GM18867 (cell line): ENCODE data around the gene A4GALT.
"Not testable (repeated sequence)": the region's sequence is repeated elsewhere in the genome, so short reads cannot be mapped to it uniquely, and the experiment has no call there.

Experiments
- ATAC-seq: cut with Tn5 transposase; IDR thresholded peaks from one replicate; pipeline ENCODE4 v1.9.1; 2021; ENCODE audit warnings: mild to moderate bottlenecking, moderate library complexity; ENCODE audit not compliant: unreplicated experiment

A4GALT gene

DNA sequence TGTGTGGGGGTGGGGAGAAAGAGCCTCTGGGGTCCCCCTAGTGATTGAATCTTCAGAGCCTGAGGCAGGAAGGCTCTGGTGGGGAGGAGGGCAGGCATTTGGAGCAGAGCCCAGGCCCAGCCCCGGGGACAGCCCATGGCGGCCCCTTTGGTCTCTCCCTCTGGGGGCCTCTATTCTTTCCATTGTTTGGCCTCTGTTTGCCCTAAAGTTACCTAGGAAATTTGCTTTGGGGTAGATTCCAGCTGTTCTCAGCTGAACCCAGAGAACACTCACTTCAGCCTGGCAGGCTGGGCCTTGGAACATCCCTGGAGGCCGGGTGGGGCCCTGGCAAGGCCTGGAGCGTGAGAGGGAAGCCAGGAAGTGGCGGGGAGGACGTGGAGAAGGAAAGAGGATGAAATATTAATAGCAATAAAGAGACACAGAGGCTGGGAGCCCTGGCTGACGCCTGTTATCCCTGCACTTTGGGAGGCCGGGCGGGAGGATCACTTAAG, 22.9 kb upstream of the A4GALT start:
- no peak for ATAC-seq

DNA sequence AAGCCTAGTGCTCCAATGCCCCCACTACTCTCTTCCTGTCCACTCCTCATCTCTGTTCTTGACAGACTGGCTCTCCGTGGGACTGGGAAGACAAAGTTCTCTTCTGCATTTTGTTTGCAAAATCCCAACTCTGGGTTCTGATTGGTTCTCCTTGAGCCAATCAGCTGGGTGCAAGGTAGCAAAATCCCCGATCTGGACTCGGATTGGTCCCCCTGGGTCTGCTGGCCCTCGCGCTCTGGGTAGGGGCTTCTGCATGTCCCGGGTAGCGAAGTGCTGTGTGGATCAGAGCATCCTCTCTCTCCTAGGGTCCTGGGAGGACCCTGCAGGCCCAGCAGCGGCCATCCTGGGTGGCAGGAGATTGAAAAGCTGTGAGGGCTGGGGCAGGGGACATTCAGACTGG, 22.3 kb upstream of the A4GALT start:
- no peak for ATAC-seq

DNA sequence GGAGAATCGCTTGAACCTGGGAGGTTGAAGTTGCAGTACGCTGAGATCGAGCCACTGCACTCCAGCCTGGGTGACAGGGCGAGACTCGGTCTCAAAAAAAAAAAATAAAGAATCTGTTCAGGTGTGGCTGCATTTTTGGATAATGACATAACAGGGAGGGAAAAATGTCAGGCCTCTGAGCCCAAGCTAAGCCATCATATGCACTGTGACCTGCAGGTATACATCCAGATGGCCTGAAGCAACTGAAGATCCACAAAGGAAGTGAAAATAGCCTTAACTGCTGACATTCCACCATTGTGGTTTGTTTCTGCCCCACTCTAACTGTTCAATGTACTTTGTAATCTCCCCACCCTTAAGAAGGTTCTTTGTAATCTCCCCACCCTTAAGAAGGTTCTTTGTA, 19.6 kb upstream of the A4GALT start:
- not testable (repeated sequence) for ATAC-seq

DNA sequence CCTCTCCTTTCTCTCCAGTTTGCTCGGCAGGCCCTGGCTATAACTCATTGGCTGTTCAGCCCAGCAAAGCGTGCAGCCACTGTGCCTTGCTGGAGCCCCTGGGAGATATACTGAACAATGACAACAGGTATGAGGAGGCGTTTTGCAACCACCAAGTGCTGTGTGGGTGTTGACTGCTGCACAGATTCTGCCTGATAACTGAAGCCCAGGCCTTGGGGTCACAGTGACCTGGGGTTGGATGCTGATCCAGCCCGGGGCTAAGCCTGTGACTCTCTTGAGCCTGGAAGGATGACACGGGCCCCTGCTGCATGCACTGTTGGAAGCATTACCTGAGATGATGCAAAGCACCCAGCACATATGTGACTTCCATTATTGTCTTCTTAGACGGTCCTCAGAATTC, 13.7 kb upstream of the A4GALT start:
- ATAC-seq: no peak

DNA sequence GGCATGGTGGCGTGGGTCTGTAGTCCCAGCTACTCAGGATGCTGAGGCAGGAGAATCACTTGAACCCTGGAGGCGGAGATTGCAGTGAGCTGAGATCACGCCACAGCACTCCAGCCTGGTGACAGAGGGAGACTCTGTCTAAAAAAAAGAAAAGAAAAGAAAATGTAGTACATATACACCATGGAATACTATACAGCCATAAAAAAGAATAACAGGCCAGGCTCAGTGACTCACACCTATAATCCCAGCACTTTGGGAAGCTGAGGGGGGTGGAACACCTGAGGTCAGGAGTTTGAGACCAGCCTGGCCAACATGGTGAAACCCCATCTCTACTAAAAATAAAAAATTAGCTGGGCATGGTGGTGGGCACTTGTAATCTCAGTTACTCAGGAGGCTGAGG, 12.7 kb upstream of the A4GALT start:
- not testable (repeated sequence) for ATAC-seq

DNA sequence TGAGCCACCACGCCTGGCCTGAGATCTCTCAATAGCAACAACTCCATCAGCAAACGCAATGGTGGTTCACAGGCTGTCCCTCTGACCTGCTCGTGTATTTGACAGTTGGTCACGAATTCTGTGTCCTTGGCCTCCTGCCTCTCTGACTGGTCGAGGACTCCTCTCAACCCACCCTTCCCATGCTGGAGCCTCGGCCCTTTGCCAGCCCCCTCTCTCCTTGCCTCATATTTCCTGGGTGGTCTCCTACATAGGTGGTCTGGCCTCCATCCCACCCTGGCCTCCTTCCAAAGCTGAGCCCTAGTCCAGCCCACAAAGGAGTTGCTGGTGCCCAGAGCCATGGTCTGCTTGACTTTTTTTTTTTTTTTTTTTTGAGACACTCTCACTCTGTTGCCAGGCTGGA, 11.4 kb upstream of the A4GALT start:
- no peak for ATAC-seq

DNA sequence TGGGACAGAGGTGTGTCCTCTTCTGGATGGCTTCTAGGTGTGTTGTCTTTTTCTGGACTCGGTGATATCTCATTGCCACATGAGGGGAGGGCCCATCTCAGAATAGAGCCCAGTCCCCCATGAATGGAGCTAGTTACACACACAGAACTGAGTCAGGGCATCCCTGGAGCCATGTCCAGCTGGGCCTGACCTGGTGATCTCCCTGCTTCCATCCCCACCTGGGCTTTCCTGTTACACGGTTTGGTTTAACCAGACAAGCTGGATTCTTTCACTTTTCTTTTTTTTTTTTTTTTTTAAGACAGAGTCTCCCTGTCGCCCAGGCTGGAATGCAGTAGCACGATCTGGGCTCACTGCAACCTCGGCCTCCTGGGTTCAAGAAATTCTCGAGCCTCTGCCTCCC, 6.1 kb upstream of the A4GALT start:
- ATAC-seq: no peak

DNA sequence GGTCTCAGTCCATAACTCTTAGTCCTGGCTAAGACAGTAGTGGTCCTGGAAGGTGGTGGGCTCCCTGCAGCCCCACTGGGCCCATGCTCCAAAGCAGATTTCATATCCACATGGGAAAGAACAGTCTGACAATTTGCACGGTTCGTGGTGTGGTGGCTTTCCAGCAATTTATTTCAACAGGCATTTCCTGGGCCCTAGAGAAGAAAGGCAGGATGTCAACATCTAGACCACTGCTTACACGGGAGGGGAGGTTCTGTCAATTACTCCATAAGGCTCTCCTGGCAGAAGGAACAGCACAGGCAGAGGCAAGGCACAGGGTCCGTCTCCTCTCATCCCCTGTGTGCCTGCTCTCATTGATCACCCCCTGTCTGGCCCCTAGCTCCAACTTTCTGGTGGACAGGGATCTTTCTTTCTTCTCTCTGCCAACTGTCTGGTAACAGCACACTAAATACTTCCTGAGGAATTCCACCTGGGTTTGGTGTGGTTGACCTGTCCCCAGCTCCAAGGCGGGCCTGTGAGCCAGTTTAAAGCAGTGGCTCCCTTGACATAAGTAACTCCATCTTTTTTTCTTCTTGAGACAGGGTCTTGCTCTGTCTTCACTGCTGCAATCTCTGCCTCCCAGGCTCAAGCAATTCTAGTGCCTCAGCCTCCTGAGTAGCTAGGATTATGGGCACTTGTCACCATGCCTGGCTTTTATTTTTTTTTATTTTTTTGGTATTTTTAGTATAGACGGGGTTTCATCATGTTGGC, 5.1 kb upstream of the A4GALT start:
- no peak for ATAC-seq

DNA sequence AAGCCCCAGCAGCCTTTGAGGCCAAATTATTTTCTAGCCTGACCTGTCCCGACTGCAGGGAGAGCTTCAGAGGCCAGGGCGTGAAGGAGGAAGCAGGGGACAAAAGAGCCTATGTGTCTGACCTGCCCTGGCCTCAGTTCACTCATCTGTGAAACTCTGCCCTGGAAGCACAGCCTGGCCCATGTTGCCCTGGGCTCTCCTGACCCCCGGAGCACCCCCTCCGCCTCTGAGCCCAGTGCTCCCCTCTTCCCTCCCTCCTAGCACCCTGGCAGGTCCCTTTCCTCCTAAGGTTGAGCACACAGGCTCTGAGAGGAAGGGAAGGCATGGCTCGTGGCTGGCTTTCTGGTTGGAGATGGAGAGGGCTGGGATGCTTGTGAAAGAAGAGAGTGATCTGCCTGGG, 3.4 kb upstream of the A4GALT start:
- no peak for ATAC-seq

DNA sequence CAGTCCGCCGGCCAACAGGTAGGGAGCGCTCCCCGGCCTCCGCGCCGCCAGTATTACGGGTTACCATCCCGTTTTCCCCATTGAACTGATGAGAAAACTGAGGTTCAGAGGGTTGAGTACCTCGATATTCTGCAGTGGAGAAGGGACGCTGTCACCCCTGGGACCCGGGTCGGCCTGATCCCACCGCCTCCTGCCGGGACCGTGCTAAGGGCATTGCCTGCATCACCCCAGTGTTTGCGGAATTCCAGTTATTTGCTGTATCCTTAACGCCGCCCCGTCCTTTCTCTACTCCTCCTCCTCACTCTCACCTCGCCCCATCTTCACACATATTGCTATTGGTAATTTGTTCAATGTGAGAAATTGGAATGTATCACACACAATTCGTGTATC, 370 bp upstream of the A4GALT start:
- ATAC-seq: no peak

DNA sequence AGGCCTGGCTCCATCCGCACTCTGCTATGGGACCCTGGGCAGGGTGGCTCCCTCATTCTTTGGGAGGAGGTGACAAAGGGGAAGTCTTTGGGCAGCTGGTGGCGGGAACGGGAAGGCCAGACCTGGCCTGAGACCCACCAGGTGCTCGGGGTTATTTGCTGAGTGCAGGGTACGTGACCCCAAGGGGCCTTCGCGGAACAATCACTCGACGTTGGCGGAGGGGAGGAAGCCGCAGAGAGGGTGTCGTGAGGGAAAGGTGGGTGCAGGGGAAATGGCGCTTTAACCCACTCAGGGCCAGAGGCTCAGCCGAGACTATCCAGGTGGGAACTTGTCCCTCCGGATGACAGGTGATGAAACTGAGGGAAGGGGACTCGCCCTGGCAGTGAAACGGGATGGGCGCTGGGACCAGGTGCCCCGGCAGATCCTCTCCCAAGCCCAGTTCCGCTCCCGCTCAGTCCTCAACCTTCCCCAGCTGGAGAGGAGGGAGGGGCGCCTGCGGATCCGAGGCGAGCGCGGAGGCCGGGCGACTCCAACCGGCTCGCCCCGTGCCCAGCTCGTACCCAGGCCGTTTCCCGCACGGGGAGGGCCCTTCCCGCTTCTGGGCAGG, 911 bp downstream of the A4GALT start:
- no peak for ATAC-seq

DNA sequence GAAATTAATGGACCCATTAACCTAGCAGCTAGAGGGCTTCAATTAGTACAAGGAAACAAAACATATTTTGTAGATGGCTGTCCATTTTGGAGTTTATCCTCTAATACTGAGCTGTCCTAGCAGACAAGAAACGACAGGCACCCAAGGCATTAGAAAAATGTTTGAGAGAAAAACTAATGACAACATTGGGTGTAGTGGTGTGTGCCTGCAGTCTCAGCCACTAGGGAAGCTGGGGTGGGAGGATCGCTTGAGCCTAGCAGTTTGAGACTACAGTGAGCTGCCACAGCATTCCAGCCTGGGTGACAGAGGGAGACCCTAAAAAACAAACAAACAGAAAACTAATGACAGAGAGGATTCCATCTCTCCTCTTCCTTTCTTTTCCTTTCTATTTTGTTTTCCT, 1.5 kb downstream of the A4GALT start:
- no peak for ATAC-seq

DNA sequence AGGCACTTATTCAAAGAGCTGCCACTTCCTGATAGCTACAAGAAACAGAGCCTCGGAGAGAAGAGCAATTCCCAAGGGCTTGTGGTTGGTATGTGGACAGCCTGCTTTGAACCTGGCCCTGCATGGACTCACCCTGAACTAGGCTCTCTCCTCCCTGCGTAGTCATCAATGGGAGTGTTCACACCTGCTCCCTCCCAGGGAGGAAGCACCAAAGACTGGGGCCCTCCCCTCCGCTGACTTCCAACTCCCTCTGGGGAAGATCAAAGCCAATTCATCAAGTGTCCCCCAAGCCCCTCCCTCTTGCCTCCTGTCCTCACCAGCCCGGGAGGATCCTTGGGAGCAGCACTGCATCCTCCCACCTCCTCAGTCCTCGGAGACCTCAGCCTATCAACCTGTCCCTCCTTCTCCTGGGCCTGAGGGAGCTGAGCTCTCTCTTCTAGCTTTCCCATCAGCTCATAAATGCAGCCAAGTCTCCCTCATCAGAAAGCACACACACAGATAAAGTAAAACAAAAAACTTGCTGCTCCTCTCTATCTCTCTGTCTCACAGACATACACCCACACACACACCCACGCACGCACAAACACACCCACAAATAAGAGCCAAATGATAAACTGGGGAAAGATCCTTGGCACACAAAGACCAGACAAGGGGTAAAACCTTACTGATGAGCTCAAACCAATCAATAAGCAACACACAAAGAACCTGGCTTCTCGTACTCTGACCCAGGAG, 3.3 kb downstream of the A4GALT start:
- ATAC-seq: no peak

DNA sequence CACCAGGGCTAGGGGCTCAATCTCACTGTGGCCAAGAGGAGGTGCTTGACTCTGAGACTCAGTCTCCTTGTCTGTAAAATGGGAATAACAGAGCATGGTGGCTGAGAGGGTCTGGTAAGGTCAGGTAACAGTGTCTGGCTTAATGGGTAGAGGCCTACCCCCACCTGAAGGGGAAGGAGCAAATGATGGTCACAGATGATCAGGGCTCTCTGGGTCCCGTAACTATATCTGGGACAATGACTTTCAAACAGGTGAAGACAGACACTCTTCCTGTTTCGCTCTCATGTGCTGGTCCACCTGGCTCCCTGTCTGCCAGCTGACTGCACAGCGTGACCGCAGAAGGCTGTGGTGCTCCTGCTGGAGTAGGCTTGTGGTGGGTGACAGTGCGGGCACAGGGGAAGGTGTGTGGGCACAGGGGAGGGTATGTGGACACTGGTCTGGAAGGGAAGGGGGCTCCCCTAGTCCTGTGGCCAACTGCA, 4.0 kb downstream of the A4GALT start:
- ATAC-seq: peak; percentile 47

DNA sequence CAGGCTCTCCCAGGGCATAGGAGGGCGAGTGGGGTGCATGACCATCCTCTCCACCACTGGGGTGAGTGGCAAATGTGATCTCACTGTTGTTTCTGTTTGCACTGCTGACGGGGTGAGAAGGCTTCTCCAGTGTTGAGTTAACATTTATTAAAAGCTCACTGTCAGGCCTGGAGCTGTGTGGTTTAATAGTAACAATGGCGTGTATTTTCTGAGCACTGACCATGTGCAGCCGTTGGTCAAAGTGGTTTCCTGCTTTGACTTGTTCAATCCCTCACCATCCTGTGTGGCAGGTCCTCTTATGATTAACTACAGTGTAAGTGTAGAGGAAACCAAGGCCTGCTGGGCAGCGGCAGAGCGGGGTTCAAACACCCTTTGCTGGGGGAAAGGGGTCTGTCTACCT, 4.4 kb downstream of the A4GALT start:
- peak; percentile 26 for ATAC-seq

DNA sequence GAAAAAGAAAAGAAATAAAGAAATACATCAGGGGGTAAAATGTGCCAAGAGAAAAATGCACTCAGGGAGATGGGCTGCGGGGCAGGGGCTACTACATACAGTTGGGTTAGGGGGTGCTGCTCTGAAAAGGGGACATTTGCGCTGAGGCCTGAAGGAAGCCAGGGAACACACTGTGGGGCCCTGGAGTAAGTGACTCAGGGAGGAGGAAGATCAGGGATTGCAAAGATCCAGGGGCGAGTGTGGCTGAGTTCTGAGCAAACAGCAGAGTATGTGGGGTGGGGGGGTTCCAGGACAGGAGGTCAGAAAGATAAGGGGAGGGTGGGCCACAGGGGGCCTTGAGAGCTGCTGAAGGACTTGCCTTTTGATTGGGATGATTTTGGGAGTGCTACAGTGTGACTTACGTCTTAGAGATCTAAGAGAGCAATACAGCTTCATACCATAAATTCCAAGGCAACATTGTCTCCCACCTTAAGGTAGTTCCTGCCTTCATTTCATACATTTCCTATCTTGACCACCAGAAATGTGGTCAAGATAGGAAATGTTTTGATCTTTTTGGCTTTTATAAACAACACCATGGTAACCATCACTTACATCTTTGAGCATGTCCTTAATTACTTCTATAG, 5.8 kb downstream of the A4GALT start:
- no peak for ATAC-seq

DNA sequence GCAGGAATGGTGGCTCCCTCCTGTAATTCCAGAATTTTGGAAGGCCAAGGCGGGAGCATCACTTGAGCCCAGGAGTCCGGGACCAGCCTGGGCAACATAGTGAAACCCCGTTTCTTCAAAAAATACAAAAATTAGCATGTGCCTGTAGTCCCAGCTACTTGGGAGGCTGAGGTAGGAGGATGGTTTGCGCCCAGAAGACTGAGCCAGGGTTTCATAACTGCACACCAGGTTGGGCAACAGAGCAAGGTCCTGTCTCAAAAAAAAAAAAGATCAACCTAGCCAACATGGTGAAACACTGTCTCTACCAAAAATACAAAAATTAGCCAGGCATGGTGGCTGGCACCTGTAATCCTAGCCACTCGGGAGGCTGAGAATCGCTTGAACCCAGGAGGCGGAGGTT, 6.4 kb downstream of the A4GALT start:
- no peak for ATAC-seq

DNA sequence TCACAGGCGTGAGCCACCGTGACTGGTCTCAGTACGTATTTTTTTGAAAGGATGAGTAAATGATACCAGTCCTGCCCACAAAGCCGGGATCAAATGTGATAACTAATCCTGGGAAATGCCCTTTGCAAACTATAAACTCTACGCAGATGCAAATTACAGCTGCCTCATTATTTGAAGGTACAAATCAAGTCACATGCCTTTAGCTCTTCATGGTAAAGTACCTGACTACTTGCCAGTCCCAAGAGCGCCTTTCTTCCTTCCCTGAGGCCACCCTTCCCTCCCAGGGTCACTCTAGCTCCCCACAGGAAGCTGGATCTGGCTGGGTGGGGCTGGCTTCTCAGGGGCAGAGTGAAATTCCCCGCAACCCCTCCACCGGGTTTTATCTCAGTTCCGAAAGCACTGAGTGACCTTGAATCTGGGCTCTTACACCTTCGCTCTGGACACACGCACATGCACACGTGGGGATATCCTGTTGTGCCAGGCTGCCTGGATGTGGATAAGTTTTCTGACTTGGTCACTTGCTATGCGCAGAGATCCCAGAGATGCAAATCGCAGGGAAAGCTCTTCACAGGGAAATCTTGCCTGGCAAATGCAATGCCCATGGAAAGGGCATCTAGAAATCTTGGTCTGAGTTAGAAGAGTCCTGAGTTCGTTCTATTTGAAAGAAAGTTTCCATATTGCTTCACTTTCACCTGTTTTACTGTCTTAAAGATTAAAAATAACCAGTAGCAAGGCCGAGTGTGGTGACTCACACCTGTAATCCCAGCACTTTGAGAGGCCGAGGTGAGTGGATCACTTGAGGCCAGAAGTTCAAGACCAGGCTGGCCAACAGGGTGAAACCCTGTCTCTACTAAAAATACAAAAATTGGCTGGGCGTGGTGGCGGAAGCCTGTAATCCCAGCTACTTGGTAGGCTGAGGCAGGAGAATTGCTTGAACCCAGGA, 8.5 kb downstream of the A4GALT start:
- no peak for ATAC-seq

DNA sequence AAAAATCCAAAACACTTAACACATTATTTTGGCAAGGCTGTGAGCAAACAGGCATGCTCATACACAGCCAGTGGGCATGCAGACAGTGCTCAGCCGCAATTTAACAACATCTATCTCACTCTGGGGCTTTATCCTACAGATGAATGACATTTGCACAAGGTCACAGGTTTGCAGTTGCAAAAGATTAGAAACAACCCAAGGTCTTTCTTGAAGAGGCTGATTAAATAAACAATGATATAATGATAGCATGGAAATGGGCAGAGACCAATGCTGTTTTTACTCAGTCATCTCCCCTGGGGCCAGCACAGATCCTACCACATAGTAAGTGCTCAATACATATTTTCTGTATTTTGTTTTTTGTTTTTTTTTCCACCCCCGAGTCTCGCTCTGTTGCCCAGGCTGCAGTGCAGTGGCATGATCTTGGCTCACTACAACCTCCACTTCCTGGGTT, 9.4 kb downstream of the A4GALT start:
- no peak for ATAC-seq

DNA sequence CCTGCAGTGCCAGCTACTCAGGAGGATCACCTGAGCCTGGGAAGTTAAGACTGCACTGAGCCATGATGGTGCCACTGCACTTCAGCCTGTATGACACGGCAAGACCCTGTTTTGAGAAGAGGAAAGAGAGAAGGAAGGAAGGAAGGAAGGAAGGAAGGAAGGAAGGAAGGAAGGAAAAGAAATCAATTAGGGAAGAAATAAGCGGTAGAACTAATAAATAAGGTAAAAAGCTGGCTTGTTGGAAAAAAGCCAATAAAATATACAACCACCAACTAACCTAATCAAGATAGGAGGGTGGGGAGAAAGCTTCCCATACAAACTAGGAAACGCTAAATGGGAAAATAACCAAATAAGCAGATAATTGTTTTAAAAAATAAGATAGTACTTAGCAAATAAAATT, 12.3 kb downstream of the A4GALT start:
- ATAC-seq: no peak
